SK-N-MC (cell line): ENCODE results near the gene PLPP7.

Experiments used
- EZH2 ChIP-seq: fragments of 200-600 bp; sonication (generic); IDR thresholded peaks from one replicate; pipeline ENCODE4 v1.6.1; 2017; ENCODE audit warnings: antibody characterized with exemption
- POLR2AphosphoS5 ChIP-seq: IDR thresholded peaks from 2 replicates; pipeline ENCODE4 v1.6.1; 2012; ENCODE audit warnings: mild to moderate bottlenecking, low read depth, low read length, borderline replicate concordance

DNA sequence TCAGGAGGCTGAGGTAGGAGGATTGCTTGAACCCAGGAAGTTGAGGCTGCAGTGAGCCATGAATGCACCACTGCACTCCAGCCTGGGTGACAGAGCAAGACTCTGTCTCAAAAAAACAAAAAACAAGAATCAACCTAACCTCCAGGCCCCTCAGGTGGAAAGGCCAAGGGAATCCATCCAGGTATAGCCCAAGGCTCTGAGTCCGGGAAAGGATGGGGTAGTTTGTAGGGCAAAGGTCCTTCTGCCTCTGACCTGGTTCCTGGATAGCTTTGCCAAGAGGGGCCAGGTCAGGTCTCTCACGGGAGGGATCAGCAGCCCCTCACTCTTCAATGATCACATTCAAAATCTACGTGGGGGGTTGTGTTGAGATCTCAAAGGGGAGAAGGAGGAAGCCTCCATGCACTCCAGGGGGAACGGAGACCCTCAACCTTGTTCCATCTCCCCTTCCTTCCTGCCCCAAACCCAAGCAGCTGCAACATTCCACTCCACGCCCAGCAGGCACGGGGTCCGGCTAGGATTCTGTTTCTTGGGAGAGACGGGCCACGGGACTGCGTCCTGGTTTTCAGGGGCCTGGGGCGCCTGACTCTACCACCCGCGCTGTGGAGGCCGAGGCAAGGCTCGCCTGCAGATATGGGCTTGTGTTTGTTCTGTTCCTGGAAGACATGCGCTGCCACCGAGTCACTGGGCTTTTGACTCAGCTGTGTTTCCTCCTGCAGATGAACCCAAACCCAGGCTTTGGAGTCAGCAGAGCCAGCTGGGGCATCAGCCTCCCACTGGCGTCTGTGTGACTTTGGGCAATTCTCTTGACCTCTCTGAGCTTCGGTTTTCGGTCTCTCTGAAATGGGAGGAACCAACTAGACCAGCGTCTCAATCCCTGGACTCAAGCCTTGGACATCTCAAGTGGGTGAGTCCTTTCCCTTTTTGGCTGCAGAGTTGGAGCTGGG, 35.5 kb downstream of the PLPP7 start:
- TF ChIP-seq EZH2 = no peak
- TF ChIP-seq POLR2AphosphoS5 = no peak
